Parathyroid adenoma (tissue), 2 donors: ENCODE data around the gene TRIM17.

Experiments used
- H2AFZ ChIP-seq: fragments of 300-600 bp; sonication (generic); one replicate; pipeline ENCODE4 v1.7.0; 2017; ENCODE audit warnings: antibody characterized with exemption, mild to moderate bottlenecking
- H3K27ac ChIP-seq: fragments of 300-600 bp; sonication (generic); one replicate; pipeline ENCODE4 v1.7.0; 2017
- H3K27me3 ChIP-seq: fragments of 300-600 bp; sonication (generic); one replicate; pipeline ENCODE4 v1.7.0; 2017; ENCODE audit warnings: low read length; ENCODE audit not compliant: control insufficient read depth, insufficient read depth
- H3K36me3 ChIP-seq: fragments of 300-600 bp; sonication (generic); one replicate; pipeline ENCODE4 v1.7.0; 2017; ENCODE audit warnings: low read length; ENCODE audit not compliant: control insufficient read depth, insufficient read depth
- H3K4me1 ChIP-seq: fragments of 300-600 bp; sonication (generic); one replicate; pipeline ENCODE4 v1.7.0; 2017; ENCODE audit warnings: control low read depth
- H3K4me2 ChIP-seq: fragments of 300-600 bp; sonication (generic); one replicate; pipeline ENCODE4 v1.7.0; 2017; ENCODE audit warnings: low read length
- H3K4me3 ChIP-seq: fragments of 300-600 bp; sonication (generic); one replicate; pipeline ENCODE4 v1.7.0; 2017; ENCODE audit warnings: low read depth, low read length
- H3K79me2 ChIP-seq: fragments of 300-600 bp; sonication (generic); one replicate; pipeline ENCODE4 v1.7.0; 2017; ENCODE audit warnings: control low read depth
- H3K9ac ChIP-seq: fragments of 300-600 bp; sonication (generic); one replicate; pipeline ENCODE4 v1.7.0; 2017; ENCODE audit warnings: mild to moderate bottlenecking
- H3K9me3 ChIP-seq: fragments of 300-600 bp; sonication (generic); one replicate; pipeline ENCODE4 v1.7.0; 2017; ENCODE audit warnings: low read length; ENCODE audit not compliant: control insufficient read depth
- CTCF ChIP-seq: fragments of 300-600 bp; sonication (generic); IDR thresholded peaks from one replicate; pipeline ENCODE4 v1.7.0; 2017; ENCODE audit warnings: antibody characterized with exemption, mild to moderate bottlenecking
- donor health status: primary hyperparathyroidism.

The TRIM17 gene

GRCh38 chr1:228459091-228459993 lies 42.7 kb upstream of the TRIM17 start:
- Histone ChIP-seq H3K27ac (no peak overlapping the region), H3K4me3 (peak overlapping the region; percentile 87), H3K4me2 (peak overlapping the region; percentile 95), H2AFZ (no peak overlapping the region), H3K79me2 (no peaks in the 10 kb centered on the region), H3K9ac (no peak overlapping the region), H3K27me3 (no peaks in the 10 kb centered on the region), H3K36me3 (no peaks in the 10 kb centered on the region), H3K4me1 (no peaks in the 10 kb centered on the region), H3K9me3 (no peaks in the 10 kb centered on the region)
- peak; percentile 11 for TF ChIP-seq CTCF

- Histone ChIP-seq H3K4me2 (peak overlapping the region; percentile 95), H2AFZ (no peak overlapping the region), H3K9ac (no peak overlapping the region), H3K4me3 (peak overlapping the region; percentile 87), H3K4me1 (no peaks in the 10 kb centered on the region), H3K27ac (no peak overlapping the region), H3K27me3 (no peaks in the 10 kb centered on the region), H3K9me3 (no peaks in the 10 kb centered on the region), H3K79me2 (no peaks in the 10 kb centered on the region), H3K36me3 (no peaks in the 10 kb centered on the region)
- TF ChIP-seq CTCF = no peak
Measured at GRCh38 chr1:228457396-228458176, 40.9 kb upstream of the TRIM17 start.

GRCh38 chr1:228457017-228457395 lies 40.3 kb upstream of the TRIM17 start:
- H3K36me3 ChIP-seq = no peaks in the 10 kb centered on the region
- no peak overlapping the region for H3K27ac ChIP-seq
- no peaks in the 10 kb centered on the region for H3K9me3 ChIP-seq
- H3K4me2 ChIP-seq = peak overlapping the region; percentile 95
- TF ChIP-seq CTCF = no peak
- H3K4me3 ChIP-seq = peak overlapping the region; percentile 87
- H3K27me3 ChIP-seq = no peaks in the 10 kb centered on the region
- no peak overlapping the region for H3K9ac ChIP-seq
- H2AFZ ChIP-seq = no peak overlapping the region
- no peaks in the 10 kb centered on the region for H3K4me1 ChIP-seq
- H3K79me2 ChIP-seq = no peaks in the 10 kb centered on the region

GRCh38 chr1:228456252-228457016 lies 39.8 kb upstream of the TRIM17 start:
- Histone ChIP-seq H3K4me2 (peak overlapping the region; percentile 95), H3K9ac (no peak overlapping the region), H3K9me3 (no peaks in the 10 kb centered on the region), H3K4me1 (no peaks in the 10 kb centered on the region), H3K79me2 (no peaks in the 10 kb centered on the region), H3K27ac (no peak overlapping the region), H3K36me3 (no peaks in the 10 kb centered on the region), H3K4me3 (peak overlapping the region; percentile 87), H2AFZ (no peak overlapping the region), H3K27me3 (no peaks in the 10 kb centered on the region)
- no peak for TF ChIP-seq CTCF
